K562 (cell line): ENCODE measurements around the gene ZNF506. TPM values are rescaled to one million over a fixed set of nuclear protein-coding genes. Genes with fewer than 3 reads are reported as not detected.

ENCODE experiments used
- ATAC-seq: fragments of 200-7000 bp; cut with Tn5 transposase; 3 replicates; pipeline ENCODE4 v1.9.1; 2020; ENCODE audit warnings: moderate library complexity
- BruUV-seq: library from RNA; stranded (reverse); fragments of 400-500 nt; replicated peaks from 2 replicates; lab custom pipeline; 2021; lab: Mats Ljungman, UMichigan
- CTCF ChIA-PET: fragments of 300-600 bp; formaldehyde crosslinking; extraction: SDS; loops from one replicate; lab custom pipeline; 2021; ENCODE audit warnings: low intra/inter-chr PET ratio; lab: Yijun Ruan, JAX
- POLR2A ChIA-PET: fragments of 300-600, 350-650 bp; sonication (Branson Sonifier 250); formaldehyde crosslinking; extraction: SDS; loops from one replicate; lab custom pipeline; 2021; ENCODE audit warnings: antibody characterized with exemption, inconsistent platforms; lab: Yijun Ruan, JAX
- DNase-seq, 4 experiments: peaks; one replicate each; pipeline versions ENCODE4 v3.0.0 to v3.0.0-alpha.2; 2011 to 2018; ENCODE audit warnings: low spot score in 3 of 4, mixed read lengths in 3 of 4; ENCODE audit errors: extremely low read depth in 1 of 4
- FAIRE-seq: peaks from 2 replicates; lab custom pipeline; 2011; peaks lifted over from hg19 to GRCh38; lab: Jason Lieb, UNC
- H2AFZ ChIP-seq: 2 replicates; pipeline ENCODE4 v1.6.0; 2011; ENCODE audit warnings: low read depth, low read length, control low read depth, inconsistent platforms
- H3K27ac ChIP-seq: fragments of 200-600 bp; 3 replicates; pipeline ENCODE4 v1.8.0; 2011; ENCODE audit warnings: low read depth, mild to moderate bottlenecking, control low read depth, inconsistent platforms, low read length, moderate library complexity, mixed read lengths; ENCODE audit errors: extremely low read depth
- H3K27me3 ChIP-seq, 2 experiments: fragments of 300-600 bp in 1 of 2; 2 replicates in 1 of 2; 3 replicates in 1 of 2; pipeline versions ENCODE4 v1.6.0 to v1.8.0; 2011; ENCODE audit warnings: inconsistent platforms in 2 of 2, low read length in 2 of 2, mild to moderate bottlenecking in 1 of 2, mixed read lengths in 1 of 2, moderate library complexity in 1 of 2; ENCODE audit not compliant: control insufficient read depth in 2 of 2, insufficient read depth in 2 of 2
- H3K36me3 ChIP-seq: fragments of 300-600 bp; 3 replicates; pipeline ENCODE4 v1.8.0; 2011; ENCODE audit warnings: mild to moderate bottlenecking, low read length, inconsistent platforms; ENCODE audit not compliant: control insufficient read depth, insufficient read depth
- H3K4me1 ChIP-seq, 2 experiments: fragments of 200-600 bp in 1 of 2; replicated peaks in 1 of 2; 2 replicates in 1 of 2; 3 replicates in 1 of 2; pipeline versions ENCODE4 v1.5.1 to v1.8.0; 2011; ENCODE audit warnings: inconsistent platforms in 2 of 2, low read length in 2 of 2, mild to moderate bottlenecking in 1 of 2, mixed read lengths in 1 of 2, moderate library complexity in 1 of 2; ENCODE audit not compliant: control insufficient read depth in 2 of 2, insufficient read depth in 2 of 2
- H3K4me2 ChIP-seq: 2 replicates; pipeline ENCODE4 v1.6.1; 2011; ENCODE audit warnings: low read length, control low read depth, inconsistent platforms, mixed read lengths; ENCODE audit not compliant: insufficient read depth
- H3K4me3 ChIP-seq: fragments of 200-600 bp; sonication (generic), shearing (Covaris generic); 2 replicates; pipeline ENCODE4 v1.5.1; 2016; ENCODE audit warnings: control low read depth, inconsistent platforms
- H3K79me2 ChIP-seq: fragments of 200-600 bp; 3 replicates; pipeline ENCODE4 v1.8.0; 2011; ENCODE audit warnings: low read length, inconsistent platforms; ENCODE audit not compliant: control insufficient read depth, insufficient read depth
- H3K9ac ChIP-seq, 2 experiments: 2 replicates each; pipeline versions ENCODE4 v1.6.0 to v1.6.1; 2011; ENCODE audit warnings: low read depth in 2 of 2, low read length in 2 of 2, control low read depth in 1 of 2, inconsistent platforms in 1 of 2, mild to moderate bottlenecking in 1 of 2, mixed read lengths in 1 of 2; ENCODE audit not compliant: insufficient read depth in 1 of 2
- H3K9me1 ChIP-seq: one replicate; pipeline ENCODE4 v1.6.0; 2011; ENCODE audit warnings: inconsistent platforms, mild to moderate bottlenecking, low read length, moderate library complexity; ENCODE audit not compliant: control insufficient read depth, insufficient read depth
- H3K9me3 ChIP-seq: replicated peaks from 2 replicates; pipeline ENCODE4 v1.5.1; 2011; ENCODE audit warnings: low read depth, low read length, inconsistent platforms; ENCODE audit not compliant: control insufficient read depth, insufficient read depth
- H4K20me1 ChIP-seq: replicated peaks from 2 replicates; pipeline ENCODE4 v1.6.1; 2011; ENCODE audit warnings: low read length, inconsistent platforms, mixed read lengths; ENCODE audit not compliant: control insufficient read depth, insufficient read depth
- ATF1 ChIP-seq, 2 experiments: fragments of 450-650 bp in 1 of 2; IDR thresholded peaks; 2 replicates each; pipeline ENCODE4 v1.6.1; 2016; ENCODE audit warnings: missing compliant biosample characterization in 1 of 2, missing genetic modification characterization in 1 of 2
- CC2D1A ChIP-seq: fragments of 450-650 bp; IDR thresholded peaks from 2 replicates; pipeline ENCODE4 v1.6.1; 2017; ENCODE audit warnings: mild to moderate bottlenecking
- CHD1 ChIP-seq: fragments of 200-600 bp; sonication (generic); IDR thresholded peaks from one replicate; pipeline ENCODE4 v1.6.1; 2012; ENCODE audit warnings: mild to moderate bottlenecking, moderate library complexity, low read length, inconsistent platforms
- FOXJ2 ChIP-seq: fragments of 200-800 bp; sonication (Bioruptor generic); IDR thresholded peaks from 2 replicates; pipeline ENCODE4 v1.6.1; 2016; ENCODE audit warnings: missing genetic modification characterization, missing compliant biosample characterization
- FOXK2 ChIP-seq, 2 experiments: fragments of 450-650 bp; IDR thresholded peaks in 1 of 2; conservative IDR thresholded peaks in 1 of 2; 2 replicates each; pipeline ENCODE4 v1.6.1; 2016; ENCODE audit warnings: low read depth in 2 of 2, mild to moderate bottlenecking in 1 of 2
- FOXM1 ChIP-seq, 2 experiments: fragments of 450-650 bp in 1 of 2; sonication (generic) in 1 of 2; formaldehyde crosslinking in 1 of 2; IDR thresholded peaks; 2 replicates each; pipeline versions ENCODE4 v1.6.1 to v1.9.0; 2017 to 2022; ENCODE audit warnings: low read depth in 2 of 2, mild to moderate bottlenecking in 2 of 2, missing genetic modification reagents in 1 of 2, moderate library complexity in 1 of 2
- ILF3 ChIP-seq: fragments of 450-650 bp; IDR thresholded peaks from 2 replicates; pipeline ENCODE4 v1.6.1; 2018; ENCODE audit warnings: antibody characterized with exemption, mild to moderate bottlenecking, moderate library complexity, borderline replicate concordance
- L3MBTL2 ChIP-seq: fragments of 450-650 bp; IDR thresholded peaks from 2 replicates; pipeline ENCODE4 v1.6.1; 2016; ENCODE audit warnings: mild to moderate bottlenecking, moderate library complexity
- MTA2 ChIP-seq: fragments of 450-650 bp; IDR thresholded peaks from 2 replicates; pipeline ENCODE4 v1.6.1; 2016; ENCODE audit warnings: low read depth
- NFIC ChIP-seq: fragments of 450-650 bp; IDR thresholded peaks from 2 replicates; pipeline ENCODE4 v1.6.1; 2017; ENCODE audit warnings: mild to moderate bottlenecking, inconsistent platforms
- PTTG1 ChIP-seq: fragments of 450-650 bp; IDR thresholded peaks from 2 replicates; pipeline ENCODE4 v1.6.1; 2016; ENCODE audit warnings: low read depth, mild to moderate bottlenecking, missing genetic modification characterization, missing compliant biosample characterization
- RHOXF2B ChIP-seq: fragments of 250-450 bp; sonication (Bioruptor Pico); conservative IDR thresholded peaks from 2 replicates; pipeline ENCODE4 v1.5.1; 2021
- SOX6 ChIP-seq: fragments of 450-650 bp; IDR thresholded peaks from 2 replicates; pipeline ENCODE4 v1.6.1; 2014; ENCODE audit warnings: mild to moderate bottlenecking
- SPI1 ChIP-seq: IDR thresholded peaks from 2 replicates; pipeline ENCODE4 v1.6.1; 2011; ENCODE audit warnings: low read depth, low read length, control low read depth, borderline replicate concordance
- TARDBP ChIP-seq: fragments of 450-650 bp; IDR thresholded peaks from 2 replicates; pipeline ENCODE4 v1.6.1; 2016
- TSHZ1 ChIP-seq: fragments of 250-450 bp; sonication (Bioruptor Pico); IDR thresholded peaks from 2 replicates; pipeline ENCODE4 v1.4.0; 2020; ENCODE audit warnings: mild to moderate bottlenecking, moderate library complexity
- WGBS: fragments of 100-300 bp; shearing (Covaris generic); methylation state at CpG from one replicate; pipeline ENCODE4 v1.1.6; 2016; ENCODE audit warnings: low coverage, mixed read lengths; ENCODE audit not compliant: insufficient coverage; ENCODE audit errors: missing lambda C conversion rate; 5-methylcytosine and 5-hydroxymethylcytosine counted together
- in situ Hi-C: fragments of 300-500 bp; cut with MboI; formaldehyde crosslinking; loops from 4 replicates; pipeline ENCODE4 v1.15.0; 2018; ENCODE audit warnings: inconsistent platforms, mixed read lengths
- intact Hi-C: fragments of 100-400 bp; cut with micrococcal nuclease; formaldehyde crosslinking; loops from 2 replicates; pipeline ENCODE4 v1.14.2; 2022
- polyA plus RNA-seq, 8 experiments: library from polyadenylated mRNA; depleted of rRNA in 4 of 8; stranded (reverse) in 5 of 8; unstranded in 3 of 8; fragments of >200 nt; fragmentation: Nextera tagmentation in 2 of 8; fragmentation: Illumina TruSeq in 1 of 8; extraction: Ambion mirVana in 2 of 8; extraction: Trizol in 1 of 8; gene quantifications; 2 replicates each; pipeline versions ENCODE4 v1.2.1 to v1.2.3, GENCODE V29; 2011 to 2014; ENCODE audit warnings: inconsistent platforms in 1 of 8, missing spikeins in 1 of 8
- total RNA-seq, 7 experiments: library from RNA; depleted of rRNA in 6 of 7; stranded (reverse); fragments of >200 nt in 6 of 7; fragmentation: Illumina TruSeq in 2 of 7; extraction: Trizol in 2 of 7; gene quantifications; 2 replicates each; pipeline versions ENCODE4 v1.2.1 to v1.2.3, GENCODE V29; 2011 to 2021; ENCODE audit warnings: low replicate concordance in 1 of 7

Gene ZNF506
- total and polyA plus RNA-seq, 9 of the 15 experiments (the other 6 are each of a cell fraction or from before 2014, with no cell fraction given) = 0.03 to 0.44 (median 0.14) TPM; not detected in 2

GRCh38 chr19:19866611-19867248 is 45.2 kb upstream of the ZNF506 start:
- ChIA-PET POLR2A (interaction anchor here (0.8 to 2.5 kb wide), 4 partner anchors 9 to 91 kb away, joined by 3 to 16 read pairs (median 7); partner anchors contain the start of gene ZNF93), CTCF (no interaction called here)
- Histone ChIP-seq H3K9ac (peak overlapping the region; percentile 92 to 99), H3K4me3 (peak overlapping the region; percentile 75), H3K79me2 (peaks cover 56% of the 10 kb centered on the region), H3K9me3 (0 out of 2 replicates have a peak, but pooled peaks cover 2% of the 10 kb centered on the region), H3K9me1 (no peaks in the 10 kb centered on the region), H4K20me1 (no peaks in the 10 kb centered on the region), H3K4me2 (peak overlapping the region; percentile 91), H2AFZ (peak overlapping the region; percentile 95; the same call in 1 of the 2 replicates), H3K27ac (peak overlapping the region; percentile 94), H3K36me3 (no peaks in the 10 kb centered on the region), H3K4me1 (peaks cover 0 to 4% of the 10 kb centered on the region in 2 experiments; a peak in 2 of 5 replicates), H3K27me3 (no peaks in the 10 kb centered on the region)
- in situ Hi-C loops (no loop called here), intact Hi-C loops (loop anchor here (1.0 to 10.0 kb wide), 3 partner anchors 35 to 199 kb away; partner anchors contain the start of gene ZNF101)
- under 1% methylated on average over 23 of the region's 23 CpGs for WGBS
- BruUV-seq = no TSS peak
- peak; percentile 35 for ATAC-seq
- peak; percentile 53 to 74 (median 68) for DNase-seq
- peak; percentile 23 for FAIRE-seq
- TF ChIP-seq FOXK2 (conservative IDR thresholded peaks at IDR 0.05 in 1 of 2, IDR thresholded peaks at IDR 0.05 in 1 of 2; ENCODE audit: low read depth in 2 of 2) (peak; percentile 17 to 36; a peak in 1 of 4 replicates), L3MBTL2 (peak; percentile 82), MTA2 (no peak), TSHZ1 (0 out of 2 replicates have a peak, but pooled peaks have one; percentile 18), RHOXF2B (no peak), CHD1 (peak; percentile 1), PTTG1 (tag) (no peak), ILF3 (no peak), SPI1 (peak; percentile 51; the same call in 1 of the 2 replicates), FOXJ2 (no peak), FOXM1 (IDR thresholded peaks at IDR 0.05; ENCODE audit: low read depth) (peak; percentile 67), FOXM1 (CRISPR knock-in tag; IDR thresholded peaks at IDR 0.05; ENCODE audit: low read depth) (no peak), ATF1 (CRISPR knock-in tag; IDR thresholded peaks at IDR 0.05) (no peak), ATF1 (tag; IDR thresholded peaks at IDR 0.05) (peak; percentile 17; the same call in 1 of the 2 replicates), CC2D1A (peak; percentile 32; the same call in 1 of the 2 replicates), SOX6 (0 out of 2 replicates have a peak, but pooled peaks have one; percentile 9), TARDBP (no peak), NFIC (peak; percentile 79)
